GM23338 (cell line): ENCODE results near the gene HERPUD2. TPM values are rescaled to one million over a fixed set of nuclear protein-coding genes. Genes with fewer than 3 reads are reported as not detected.
"Not testable (repeated sequence)": the region's sequence is repeated elsewhere in the genome, so short reads cannot be mapped to it uniquely, and the experiment has no call there.

Source experiments
- ATAC-seq: fragments of 200-7000 bp; cut with Tn5 transposase; 3 replicates; pipeline ENCODE4 v1.9.1; 2020
- DNase-seq: peaks from one replicate; pipeline ENCODE4 v3.0.0-alpha.2; 2015; ENCODE audit warnings: low spot score
- H2AFZ ChIP-seq: fragments of 200-600 bp; sonication (generic); 2 replicates; pipeline ENCODE4 v1.8.0; 2016; ENCODE audit warnings: antibody characterized with exemption, mild to moderate bottlenecking, moderate library complexity
- H3F3A ChIP-seq: fragments of 200-600 bp; sonication (generic); replicated peaks from 2 replicates; pipeline ENCODE4 v1.8.0; 2017; ENCODE audit warnings: antibody characterized with exemption, mixed run types, low read depth
- H3K27ac ChIP-seq: fragments of 200-600 bp; sonication (generic); 2 replicates; pipeline ENCODE4 v1.6.1; 2016; ENCODE audit warnings: low read depth
- H3K27me3 ChIP-seq: fragments of 200-600 bp; sonication (generic); 2 replicates; pipeline ENCODE4 v1.8.0; 2016; ENCODE audit warnings: mild to moderate bottlenecking, mixed run types, moderate library complexity; ENCODE audit not compliant: insufficient read depth
- H3K36me3 ChIP-seq: fragments of 200-600 bp; sonication (generic); 2 replicates; pipeline ENCODE4 v1.8.0; 2016; ENCODE audit warnings: mild to moderate bottlenecking; ENCODE audit not compliant: insufficient read depth
- H3K4me1 ChIP-seq: fragments of 200-600 bp; sonication (generic); 2 replicates; pipeline ENCODE4 v1.8.0; 2016; ENCODE audit warnings: mild to moderate bottlenecking, moderate library complexity; ENCODE audit not compliant: insufficient read depth
- H3K4me2 ChIP-seq: fragments of 200-600 bp; sonication (generic); 2 replicates; pipeline ENCODE4 v1.7.1; 2017; ENCODE audit warnings: mixed run types
- H3K4me3 ChIP-seq: fragments of 200-600 bp; sonication (generic); 2 replicates; pipeline ENCODE4 v1.6.1; 2016; ENCODE audit warnings: mixed run types
- H3K79me2 ChIP-seq: fragments of 200-600 bp; sonication (generic); replicated peaks from 2 replicates; pipeline ENCODE4 v1.8.0; 2017; ENCODE audit warnings: mild to moderate bottlenecking; ENCODE audit not compliant: insufficient read depth
- H3K9me2 ChIP-seq: fragments of 200-600 bp; sonication (generic); 2 replicates; pipeline ENCODE4 v1.8.0; 2017; ENCODE audit not compliant: insufficient read depth
- H4K20me1 ChIP-seq: fragments of 200-600 bp; sonication (generic); replicated peaks from 2 replicates; pipeline ENCODE4 v1.8.0; 2017; ENCODE audit warnings: mild to moderate bottlenecking; ENCODE audit not compliant: insufficient read depth
- H3K27ac Mint-ChIP-seq: 2 replicates; pipeline ENCODE4 v1.8.0; 2020; ENCODE audit warnings: inconsistent platforms, mild to moderate bottlenecking, moderate library complexity, mixed read lengths
- H3K27me3 Mint-ChIP-seq: 3 replicates; pipeline ENCODE4 v1.8.0; 2022; ENCODE audit warnings: low read depth, mild to moderate bottlenecking, moderate library complexity, mixed read lengths, inconsistent platforms; ENCODE audit not compliant: insufficient read depth, poor library complexity
- H3K36me3 Mint-ChIP-seq: 3 replicates; pipeline ENCODE4 v1.8.0; 2021; ENCODE audit warnings: low read depth, mild to moderate bottlenecking, inconsistent platforms, moderate library complexity, mixed read lengths
- H3K4me1 Mint-ChIP-seq: 3 replicates; pipeline ENCODE4 v1.8.0; 2020; ENCODE audit warnings: mild to moderate bottlenecking, inconsistent platforms, mixed read lengths
- H3K4me3 Mint-ChIP-seq: 3 replicates; pipeline ENCODE4 v1.8.0; 2021; ENCODE audit warnings: moderate library complexity, mild to moderate bottlenecking, inconsistent platforms, mixed read lengths
- H3K9me3 Mint-ChIP-seq: 3 replicates; pipeline ENCODE4 v1.8.0; 2020; ENCODE audit warnings: moderate library complexity, mild to moderate bottlenecking, inconsistent platforms, mixed read lengths
- NANOG ChIP-seq: IDR thresholded peaks from 2 replicates; pipeline ENCODE4 v1.6.1; 2016; ENCODE audit warnings: antibody characterized with exemption, borderline replicate concordance
- ZNF331 ChIP-seq: fragments of 250-450 bp; sonication (Bioruptor Pico); IDR thresholded peaks from 2 replicates; pipeline ENCODE4 v1.5.0; 2020; ENCODE audit warnings: low read depth, mild to moderate bottlenecking, moderate library complexity
- polyA plus RNA-seq: library from polyadenylated mRNA; unstranded; fragments of >200 nt; fragmentation: Nextera tagmentation; extraction: Ambion mirVana; gene quantifications from 2 replicates; pipeline ENCODE4 v1.2.1, GENCODE V29; 2016
- total RNA-seq: library from RNA; depleted of rRNA; stranded (reverse); fragments of >200 nt; shearing (Covaris generic); gene quantifications from 2 replicates; pipeline ENCODE4 v1.2.3, GENCODE V29; 2014
- TF ChIP-seq, protein P1 (sequence below), 2 experiments: fragments of 200-600 bp in 1 of 2; sonication (generic) in 1 of 2; conservative IDR thresholded peaks; 2 replicates each; pipeline versions ENCODE4 v1.5.1 to v1.6.1; 2016 to 2017; ENCODE audit warnings: antibody characterized with exemption in 2 of 2, low read depth in 2 of 2, mild to moderate bottlenecking in 2 of 2, moderate library complexity in 1 of 2
- TF ChIP-seq, protein P2 (sequence below): fragments of 250-450 bp; sonication (Bioruptor Pico); IDR thresholded peaks from 2 replicates; pipeline ENCODE4 v1.5.0; 2020; ENCODE audit warnings: mild to moderate bottlenecking, moderate library complexity

The HERPUD2 gene
- total and polyA plus RNA-seq, 2 experiments from 2014 or later = 8.0 to 12.0 TPM

GRCh38 chr7:35657125-35657524, 37.8 kb downstream of the HERPUD2 start (continued):
- TF ChIP-seq, protein P1, sequence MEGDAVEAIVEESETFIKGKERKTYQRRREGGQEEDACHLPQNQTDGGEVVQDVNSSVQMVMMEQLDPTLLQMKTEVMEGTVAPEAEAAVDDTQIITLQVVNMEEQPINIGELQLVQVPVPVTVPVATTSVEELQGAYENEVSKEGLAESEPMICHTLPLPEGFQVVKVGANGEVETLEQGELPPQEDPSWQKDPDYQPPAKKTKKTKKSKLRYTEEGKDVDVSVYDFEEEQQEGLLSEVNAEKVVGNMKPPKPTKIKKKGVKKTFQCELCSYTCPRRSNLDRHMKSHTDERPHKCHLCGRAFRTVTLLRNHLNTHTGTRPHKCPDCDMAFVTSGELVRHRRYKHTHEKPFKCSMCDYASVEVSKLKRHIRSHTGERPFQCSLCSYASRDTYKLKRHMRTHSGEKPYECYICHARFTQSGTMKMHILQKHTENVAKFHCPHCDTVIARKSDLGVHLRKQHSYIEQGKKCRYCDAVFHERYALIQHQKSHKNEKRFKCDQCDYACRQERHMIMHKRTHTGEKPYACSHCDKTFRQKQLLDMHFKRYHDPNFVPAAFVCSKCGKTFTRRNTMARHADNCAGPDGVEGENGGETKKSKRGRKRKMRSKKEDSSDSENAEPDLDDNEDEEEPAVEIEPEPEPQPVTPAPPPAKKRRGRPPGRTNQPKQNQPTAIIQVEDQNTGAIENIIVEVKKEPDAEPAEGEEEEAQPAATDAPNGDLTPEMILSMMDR (conservative IDR thresholded peaks at IDR 0.05; ENCODE audit: low read depth in 2 of 2) = no peak
- TF ChIP-seq NANOG (no peak), ZNF331 (no peak)
- TF ChIP-seq, protein P2, sequence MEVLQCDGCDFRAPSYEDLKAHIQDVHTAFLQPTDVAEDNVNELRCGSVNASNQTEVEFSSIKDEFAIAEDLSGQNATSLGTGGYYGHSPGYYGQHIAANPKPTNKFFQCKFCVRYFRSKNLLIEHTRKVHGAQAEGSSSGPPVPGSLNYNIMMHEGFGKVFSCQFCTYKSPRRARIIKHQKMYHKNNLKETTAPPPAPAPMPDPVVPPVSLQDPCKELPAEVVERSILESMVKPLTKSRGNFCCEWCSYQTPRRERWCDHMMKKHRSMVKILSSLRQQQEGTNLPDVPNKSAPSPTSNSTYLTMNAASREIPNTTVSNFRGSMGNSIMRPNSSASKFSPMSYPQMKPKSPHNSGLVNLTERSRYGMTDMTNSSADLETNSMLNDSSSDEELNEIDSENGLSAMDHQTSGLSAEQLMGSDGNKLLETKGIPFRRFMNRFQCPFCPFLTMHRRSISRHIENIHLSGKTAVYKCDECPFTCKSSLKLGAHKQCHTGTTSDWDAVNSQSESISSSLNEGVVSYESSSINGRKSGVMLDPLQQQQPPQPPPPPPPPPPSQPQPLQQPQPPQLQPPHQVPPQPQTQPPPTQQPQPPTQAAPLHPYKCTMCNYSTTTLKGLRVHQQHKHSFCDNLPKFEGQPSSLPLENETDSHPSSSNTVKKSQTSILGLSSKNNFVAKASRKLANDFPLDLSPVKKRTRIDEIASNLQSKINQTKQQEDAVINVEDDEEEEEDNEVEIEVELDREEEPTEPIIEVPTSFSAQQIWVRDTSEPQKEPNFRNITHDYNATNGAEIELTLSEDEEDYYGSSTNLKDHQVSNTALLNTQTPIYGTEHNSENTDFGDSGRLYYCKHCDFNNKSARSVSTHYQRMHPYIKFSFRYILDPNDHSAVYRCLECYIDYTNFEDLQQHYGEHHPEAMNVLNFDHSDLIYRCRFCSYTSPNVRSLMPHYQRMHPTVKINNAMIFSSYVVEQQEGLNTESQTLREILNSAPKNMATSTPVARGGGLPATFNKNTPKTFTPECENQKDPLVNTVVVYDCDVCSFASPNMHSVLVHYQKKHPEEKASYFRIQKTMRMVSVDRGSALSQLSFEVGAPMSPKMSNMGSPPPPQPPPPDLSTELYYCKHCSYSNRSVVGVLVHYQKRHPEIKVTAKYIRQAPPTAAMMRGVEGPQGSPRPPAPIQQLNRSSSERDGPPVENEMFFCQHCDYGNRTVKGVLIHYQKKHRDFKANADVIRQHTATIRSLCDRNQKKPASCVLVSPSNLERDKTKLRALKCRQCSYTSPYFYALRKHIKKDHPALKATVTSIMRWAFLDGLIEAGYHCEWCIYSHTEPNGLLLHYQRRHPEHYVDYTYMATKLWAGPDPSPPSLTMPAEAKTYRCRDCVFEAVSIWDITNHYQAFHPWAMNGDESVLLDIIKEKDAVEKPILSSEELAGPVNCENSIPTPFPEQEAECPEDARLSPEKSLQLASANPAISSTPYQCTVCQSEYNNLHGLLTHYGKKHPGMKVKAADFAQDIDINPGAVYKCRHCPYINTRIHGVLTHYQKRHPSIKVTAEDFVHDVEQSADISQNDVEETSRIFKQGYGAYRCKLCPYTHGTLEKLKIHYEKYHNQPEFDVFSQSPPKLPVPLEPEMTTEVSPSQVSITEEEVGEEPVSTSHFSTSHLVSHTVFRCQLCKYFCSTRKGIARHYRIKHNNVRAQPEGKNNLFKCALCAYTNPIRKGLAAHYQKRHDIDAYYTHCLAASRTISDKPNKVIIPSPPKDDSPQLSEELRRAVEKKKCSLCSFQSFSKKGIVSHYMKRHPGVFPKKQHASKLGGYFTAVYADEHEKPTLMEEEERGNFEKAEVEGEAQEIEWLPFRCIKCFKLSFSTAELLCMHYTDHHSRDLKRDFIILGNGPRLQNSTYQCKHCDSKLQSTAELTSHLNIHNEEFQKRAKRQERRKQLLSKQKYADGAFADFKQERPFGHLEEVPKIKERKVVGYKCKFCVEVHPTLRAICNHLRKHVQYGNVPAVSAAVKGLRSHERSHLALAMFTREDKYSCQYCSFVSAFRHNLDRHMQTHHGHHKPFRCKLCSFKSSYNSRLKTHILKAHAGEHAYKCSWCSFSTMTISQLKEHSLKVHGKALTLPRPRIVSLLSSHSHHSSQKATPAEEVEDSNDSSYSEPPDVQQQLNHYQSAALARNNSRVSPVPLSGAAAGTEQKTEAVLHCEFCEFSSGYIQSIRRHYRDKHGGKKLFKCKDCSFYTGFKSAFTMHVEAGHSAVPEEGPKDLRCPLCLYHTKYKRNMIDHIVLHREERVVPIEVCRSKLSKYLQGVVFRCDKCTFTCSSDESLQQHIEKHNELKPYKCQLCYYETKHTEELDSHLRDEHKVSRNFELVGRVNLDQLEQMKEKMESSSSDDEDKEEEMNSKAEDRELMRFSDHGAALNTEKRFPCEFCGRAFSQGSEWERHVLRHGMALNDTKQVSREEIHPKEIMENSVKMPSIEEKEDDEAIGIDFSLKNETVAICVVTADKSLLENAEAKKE (CRISPR knock-in tag) = no peak

DNA sequence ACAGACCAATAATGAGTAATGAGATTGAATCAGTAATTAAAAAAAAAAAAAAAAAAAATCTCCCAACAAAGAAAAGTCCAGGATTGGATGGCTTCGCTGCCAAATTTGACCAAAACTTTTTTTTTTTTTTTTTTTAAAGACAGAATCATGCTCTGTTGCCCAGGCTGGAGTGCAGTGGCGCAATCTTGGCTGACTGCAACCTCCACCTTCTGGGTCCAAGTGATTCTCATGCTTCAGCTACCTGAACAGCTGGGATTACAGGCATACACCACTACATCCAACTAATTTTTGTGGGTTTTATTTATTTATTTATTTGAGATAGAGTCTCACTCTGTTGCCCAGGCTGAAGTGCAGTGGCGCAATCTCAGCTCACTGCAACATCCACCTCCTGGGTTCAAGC, 40.4 kb downstream of the HERPUD2 start:
- not testable (repeated sequence) for H3K4me1 Mint-ChIP-seq, H3F3A ChIP-seq, H3K4me2 ChIP-seq, H3K4me3 ChIP-seq, DNase-seq, H2AFZ ChIP-seq, H3K9me2 ChIP-seq, H3K27me3 Mint-ChIP-seq, H3K27ac Mint-ChIP-seq, H4K20me1 ChIP-seq, H3K4me1 ChIP-seq, ATAC-seq, H3K4me3 Mint-ChIP-seq, H3K9me3 Mint-ChIP-seq, H3K36me3 ChIP-seq, H3K27ac ChIP-seq, H3K27me3 ChIP-seq
- peaks cover 30% of the 10 kb centered on the region for H3K36me3 Mint-ChIP-seq
- H3K79me2 ChIP-seq = peaks cover 10% of the 10 kb centered on the region
